ENCODE data around the gene RBBP5.

DNA sequence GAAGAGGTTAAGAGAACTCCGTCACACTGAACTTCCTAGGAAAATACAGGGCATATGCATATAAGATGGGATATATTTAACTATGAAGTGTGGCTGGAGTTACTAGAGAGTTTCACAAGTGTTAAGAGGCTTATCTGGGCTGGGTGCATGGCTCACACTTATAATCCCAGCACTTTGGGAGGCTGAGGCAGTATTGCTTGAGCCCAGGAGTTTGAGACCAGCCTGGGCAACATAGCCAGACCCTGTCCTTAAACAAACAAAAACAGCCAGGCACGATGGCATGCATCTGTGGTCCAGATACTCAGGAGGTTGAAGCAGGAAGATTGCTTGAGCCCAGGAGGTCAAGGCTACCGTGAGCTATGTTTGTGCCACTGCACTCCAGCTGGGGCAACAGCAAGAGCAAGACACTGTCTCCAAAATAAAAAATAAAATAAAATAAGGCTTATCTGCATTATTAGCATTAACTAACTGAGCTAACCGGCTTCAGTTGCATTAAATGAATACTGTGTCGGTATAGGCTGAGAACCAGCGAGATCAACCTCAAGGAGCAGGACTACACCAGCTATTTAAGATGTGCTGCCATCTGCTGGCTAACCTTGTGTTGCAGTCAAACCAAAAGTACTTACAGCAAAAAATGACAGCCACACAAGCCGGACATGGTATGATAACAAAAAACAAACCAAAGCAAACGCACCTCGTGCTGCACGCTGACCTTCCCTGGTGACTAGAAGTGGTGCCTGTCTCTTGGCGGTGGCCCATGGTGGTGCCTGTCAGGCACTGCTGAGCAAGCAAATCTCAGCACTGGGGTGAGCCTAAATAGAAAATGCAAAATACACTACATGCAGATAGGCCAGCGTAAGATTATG lies 19.7 kb upstream of the RBBP5 start:
- TF ChIP-seq, protein P1, sequence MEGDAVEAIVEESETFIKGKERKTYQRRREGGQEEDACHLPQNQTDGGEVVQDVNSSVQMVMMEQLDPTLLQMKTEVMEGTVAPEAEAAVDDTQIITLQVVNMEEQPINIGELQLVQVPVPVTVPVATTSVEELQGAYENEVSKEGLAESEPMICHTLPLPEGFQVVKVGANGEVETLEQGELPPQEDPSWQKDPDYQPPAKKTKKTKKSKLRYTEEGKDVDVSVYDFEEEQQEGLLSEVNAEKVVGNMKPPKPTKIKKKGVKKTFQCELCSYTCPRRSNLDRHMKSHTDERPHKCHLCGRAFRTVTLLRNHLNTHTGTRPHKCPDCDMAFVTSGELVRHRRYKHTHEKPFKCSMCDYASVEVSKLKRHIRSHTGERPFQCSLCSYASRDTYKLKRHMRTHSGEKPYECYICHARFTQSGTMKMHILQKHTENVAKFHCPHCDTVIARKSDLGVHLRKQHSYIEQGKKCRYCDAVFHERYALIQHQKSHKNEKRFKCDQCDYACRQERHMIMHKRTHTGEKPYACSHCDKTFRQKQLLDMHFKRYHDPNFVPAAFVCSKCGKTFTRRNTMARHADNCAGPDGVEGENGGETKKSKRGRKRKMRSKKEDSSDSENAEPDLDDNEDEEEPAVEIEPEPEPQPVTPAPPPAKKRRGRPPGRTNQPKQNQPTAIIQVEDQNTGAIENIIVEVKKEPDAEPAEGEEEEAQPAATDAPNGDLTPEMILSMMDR (conservative IDR thresholded peaks at IDR 0.05; ENCODE audit: low read depth in 2 of 2): peak; percentile 82 to 83
- TF ChIP-seq, protein P2, sequence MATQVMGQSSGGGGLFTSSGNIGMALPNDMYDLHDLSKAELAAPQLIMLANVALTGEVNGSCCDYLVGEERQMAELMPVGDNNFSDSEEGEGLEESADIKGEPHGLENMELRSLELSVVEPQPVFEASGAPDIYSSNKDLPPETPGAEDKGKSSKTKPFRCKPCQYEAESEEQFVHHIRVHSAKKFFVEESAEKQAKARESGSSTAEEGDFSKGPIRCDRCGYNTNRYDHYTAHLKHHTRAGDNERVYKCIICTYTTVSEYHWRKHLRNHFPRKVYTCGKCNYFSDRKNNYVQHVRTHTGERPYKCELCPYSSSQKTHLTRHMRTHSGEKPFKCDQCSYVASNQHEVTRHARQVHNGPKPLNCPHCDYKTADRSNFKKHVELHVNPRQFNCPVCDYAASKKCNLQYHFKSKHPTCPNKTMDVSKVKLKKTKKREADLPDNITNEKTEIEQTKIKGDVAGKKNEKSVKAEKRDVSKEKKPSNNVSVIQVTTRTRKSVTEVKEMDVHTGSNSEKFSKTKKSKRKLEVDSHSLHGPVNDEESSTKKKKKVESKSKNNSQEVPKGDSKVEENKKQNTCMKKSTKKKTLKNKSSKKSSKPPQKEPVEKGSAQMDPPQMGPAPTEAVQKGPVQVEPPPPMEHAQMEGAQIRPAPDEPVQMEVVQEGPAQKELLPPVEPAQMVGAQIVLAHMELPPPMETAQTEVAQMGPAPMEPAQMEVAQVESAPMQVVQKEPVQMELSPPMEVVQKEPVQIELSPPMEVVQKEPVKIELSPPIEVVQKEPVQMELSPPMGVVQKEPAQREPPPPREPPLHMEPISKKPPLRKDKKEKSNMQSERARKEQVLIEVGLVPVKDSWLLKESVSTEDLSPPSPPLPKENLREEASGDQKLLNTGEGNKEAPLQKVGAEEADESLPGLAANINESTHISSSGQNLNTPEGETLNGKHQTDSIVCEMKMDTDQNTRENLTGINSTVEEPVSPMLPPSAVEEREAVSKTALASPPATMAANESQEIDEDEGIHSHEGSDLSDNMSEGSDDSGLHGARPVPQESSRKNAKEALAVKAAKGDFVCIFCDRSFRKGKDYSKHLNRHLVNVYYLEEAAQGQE (IDR thresholded peaks at IDR 0.05; ENCODE audit: unreplicated experiment): no peak
- TF ChIP-seq EZH2 (IDR thresholded peaks at IDR 0.05; ENCODE audit: low read depth, unreplicated experiment) (no peak), CREB1 (CRISPR knock-in tag; IDR thresholded peaks at IDR 0.05; ENCODE audit: low read depth) (no peak), POLR2AphosphoS5 (IDR thresholded peaks at IDR 0.05; ENCODE audit: low read depth) (no peak), EZH2phosphoT487 (IDR thresholded peaks at IDR 0.05; ENCODE audit: unreplicated experiment) (no peak)
